Stimulated activated effector memory CD8-positive, alpha-beta T cell treated with anti-CD3 and anti-CD28 coated beads, Interleukin-12 subunit alpha, Interleukin-12 subunit beta, amount 100 ng/mL, for 72 hours (primary cell): ENCODE data around the gene TESK1.

Source experiments
- ATAC-seq: fragments of 150-1000 bp; cut with Tn5 transposase; 2 replicates; pipeline ENCODE4 v1.10.0; 2021
- DNase-seq, 2 donors: peaks; one replicate each; pipeline ENCODE4 v3.0.0; 2021 to 2022; ENCODE audit warnings: low spot score in 2 of 2
- H3K27ac Mint-ChIP-seq: one replicate; pipeline ENCODE4 v1.8.0; 2022; ENCODE audit warnings: mild to moderate bottlenecking, mixed read lengths
- H3K36me3 Mint-ChIP-seq: one replicate; pipeline ENCODE4 v1.8.0; 2022; ENCODE audit warnings: mild to moderate bottlenecking, mixed read lengths
- H3K4me1 Mint-ChIP-seq: one replicate; pipeline ENCODE4 v1.8.0; 2022; ENCODE audit warnings: mixed read lengths
- H3K4me3 Mint-ChIP-seq: one replicate; pipeline ENCODE4 v1.8.0; 2022; ENCODE audit warnings: mild to moderate bottlenecking, mixed read lengths
- H3K9me3 Mint-ChIP-seq: one replicate; pipeline ENCODE4 v1.8.0; 2022; ENCODE audit warnings: mixed read lengths

Gene TESK1, protein sequence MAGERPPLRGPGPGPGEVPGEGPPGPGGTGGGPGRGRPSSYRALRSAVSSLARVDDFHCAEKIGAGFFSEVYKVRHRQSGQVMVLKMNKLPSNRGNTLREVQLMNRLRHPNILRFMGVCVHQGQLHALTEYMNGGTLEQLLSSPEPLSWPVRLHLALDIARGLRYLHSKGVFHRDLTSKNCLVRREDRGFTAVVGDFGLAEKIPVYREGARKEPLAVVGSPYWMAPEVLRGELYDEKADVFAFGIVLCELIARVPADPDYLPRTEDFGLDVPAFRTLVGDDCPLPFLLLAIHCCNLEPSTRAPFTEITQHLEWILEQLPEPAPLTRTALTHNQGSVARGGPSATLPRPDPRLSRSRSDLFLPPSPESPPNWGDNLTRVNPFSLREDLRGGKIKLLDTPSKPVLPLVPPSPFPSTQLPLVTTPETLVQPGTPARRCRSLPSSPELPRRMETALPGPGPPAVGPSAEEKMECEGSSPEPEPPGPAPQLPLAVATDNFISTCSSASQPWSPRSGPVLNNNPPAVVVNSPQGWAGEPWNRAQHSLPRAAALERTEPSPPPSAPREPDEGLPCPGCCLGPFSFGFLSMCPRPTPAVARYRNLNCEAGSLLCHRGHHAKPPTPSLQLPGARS

DNA sequence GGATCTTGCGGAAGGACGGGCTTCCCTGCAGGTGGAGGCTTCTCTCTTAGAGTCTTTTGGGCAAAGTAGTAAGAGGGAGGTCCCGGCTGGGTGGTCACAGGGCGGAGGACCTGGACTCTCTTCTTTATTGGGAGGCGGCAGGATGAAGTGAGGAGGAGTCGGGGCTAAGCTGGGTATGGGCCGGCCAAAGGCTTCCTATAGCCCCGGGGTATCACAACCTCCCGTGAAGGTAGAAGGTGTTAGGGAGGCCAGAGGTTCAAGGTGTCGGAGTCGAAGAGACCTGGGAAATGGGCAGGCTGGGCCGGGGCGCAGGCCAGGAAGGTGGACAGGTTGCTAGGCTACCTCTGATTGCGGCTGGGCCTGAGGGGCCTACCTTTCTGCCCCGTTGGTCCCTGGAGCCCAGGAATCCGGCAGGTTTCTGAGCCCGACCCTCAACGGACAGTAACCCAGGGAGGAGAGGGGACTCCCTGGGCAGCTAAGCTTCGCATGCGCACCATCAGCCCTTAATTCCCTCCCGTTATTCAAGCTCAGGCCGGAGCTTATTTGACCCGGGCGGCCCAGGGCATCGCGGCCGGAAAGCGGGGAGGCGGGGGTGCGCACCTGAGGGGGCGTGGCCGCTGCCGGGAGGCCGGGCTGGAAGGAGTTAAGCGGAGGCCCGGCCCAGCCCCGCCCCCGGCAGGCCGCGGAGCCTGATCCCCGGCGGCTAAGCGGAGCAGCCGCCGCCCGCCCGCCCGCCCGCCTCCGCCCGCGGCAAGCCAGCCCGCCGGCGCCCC, at the start of gene TESK1:
Gene TESK1 (plus strand): TSS at position 685 of the 773 bp plus-strand sequence. CDS start 358 bp downstream, outside the sequence.
- no peaks in the 10 kb centered on the region for H3K9me3 Mint-ChIP-seq
- DNase-seq (peak; percentile 82 to 92), ATAC-seq (peak; percentile 62)
- H3K27ac Mint-ChIP-seq: peak within 1 kb of the TSS; percentile 98
- peaks cover 50% of the 10 kb centered on the region for H3K4me1 Mint-ChIP-seq
- H3K4me3 Mint-ChIP-seq: peak within 1 kb of the TSS; percentile 97
- H3K36me3 Mint-ChIP-seq: peaks cover 51% of the 10 kb centered on the region

DNA sequence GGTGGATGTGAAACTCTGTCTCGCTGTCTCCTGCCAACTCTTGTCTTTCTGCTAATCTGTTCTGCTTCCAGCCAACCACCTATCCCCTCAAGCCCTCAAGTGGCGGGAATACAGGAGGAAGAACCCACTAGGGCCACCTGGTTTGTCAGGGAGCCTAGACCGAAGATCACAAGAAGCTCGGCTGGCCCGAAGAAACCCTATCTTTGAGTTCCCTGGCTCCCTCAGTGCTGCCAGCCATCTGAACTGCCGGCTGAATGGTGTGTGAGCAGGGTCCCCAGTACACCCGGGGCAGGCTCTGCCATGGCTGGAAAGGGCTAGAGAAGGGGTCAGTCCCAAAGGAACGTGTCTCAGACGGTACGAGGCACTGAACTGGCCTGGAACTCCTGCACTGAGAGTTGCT, 49.2 kb upstream of the TESK1 start:
- ATAC-seq (no peak), DNase-seq (no peak)
- Mint-ChIP-seq H3K36me3 (no peaks in the 10 kb centered on the region), H3K4me1 (no peaks in the 10 kb centered on the region), H3K9me3 (no peaks in the 10 kb centered on the region), H3K27ac (peak overlapping the region; percentile 5), H3K4me3 (no peak overlapping the region)

DNA sequence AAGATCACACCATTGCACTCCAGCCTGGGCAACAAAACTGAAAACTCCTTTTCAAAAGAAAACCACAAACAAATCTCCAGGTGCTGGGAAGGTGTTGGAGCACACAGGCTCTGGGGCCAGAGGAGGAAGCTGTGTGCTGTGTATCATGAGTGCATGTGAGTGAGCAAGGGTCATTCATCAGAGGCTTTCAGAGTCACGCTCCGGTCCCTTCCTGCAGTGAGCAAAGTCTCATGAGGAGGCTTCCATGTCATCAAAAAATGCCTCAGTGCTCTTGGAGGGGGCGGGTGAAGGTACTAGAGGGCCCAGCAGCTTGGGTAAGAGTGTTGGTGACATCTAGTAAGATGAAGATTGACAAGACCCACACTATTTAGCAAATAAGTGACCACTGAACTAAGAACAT, 48.3 kb upstream of the TESK1 start:
- no peaks in the 10 kb centered on the region for H3K4me1 Mint-ChIP-seq
- no peak overlapping the region for H3K4me3 Mint-ChIP-seq
- H3K36me3 Mint-ChIP-seq: no peaks in the 10 kb centered on the region
- DNase-seq: no peak
- H3K27ac Mint-ChIP-seq: peak overlapping the region; percentile 5
- ATAC-seq: no peak
- H3K9me3 Mint-ChIP-seq: no peaks in the 10 kb centered on the region

DNA sequence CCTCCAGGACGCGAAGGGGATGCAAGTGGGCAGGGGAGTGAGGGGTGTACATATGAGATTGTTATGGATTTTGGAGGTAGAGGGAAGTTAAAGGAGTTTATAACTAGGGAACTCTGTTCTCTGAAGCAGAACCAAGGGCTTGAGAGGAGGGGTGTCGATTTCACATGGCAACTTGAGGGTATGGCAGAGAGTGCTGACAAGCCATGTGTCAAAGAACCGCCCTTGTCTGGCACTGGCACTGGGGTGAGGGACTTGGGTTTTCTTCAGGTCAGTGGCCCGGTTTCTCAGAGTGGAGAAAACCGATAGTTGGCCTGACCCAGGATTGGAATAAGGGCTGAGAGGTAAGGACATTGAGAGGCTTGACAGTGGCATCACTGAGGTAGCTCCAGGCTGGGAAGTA, 47.7 kb upstream of the TESK1 start:
- peak overlapping the region; percentile 5 for H3K27ac Mint-ChIP-seq
- no peak overlapping the region for H3K4me3 Mint-ChIP-seq
- no peaks in the 10 kb centered on the region for H3K36me3 Mint-ChIP-seq
- H3K4me1 Mint-ChIP-seq: no peaks in the 10 kb centered on the region
- ATAC-seq: no peak
- H3K9me3 Mint-ChIP-seq: no peaks in the 10 kb centered on the region
- no peak for DNase-seq

DNA sequence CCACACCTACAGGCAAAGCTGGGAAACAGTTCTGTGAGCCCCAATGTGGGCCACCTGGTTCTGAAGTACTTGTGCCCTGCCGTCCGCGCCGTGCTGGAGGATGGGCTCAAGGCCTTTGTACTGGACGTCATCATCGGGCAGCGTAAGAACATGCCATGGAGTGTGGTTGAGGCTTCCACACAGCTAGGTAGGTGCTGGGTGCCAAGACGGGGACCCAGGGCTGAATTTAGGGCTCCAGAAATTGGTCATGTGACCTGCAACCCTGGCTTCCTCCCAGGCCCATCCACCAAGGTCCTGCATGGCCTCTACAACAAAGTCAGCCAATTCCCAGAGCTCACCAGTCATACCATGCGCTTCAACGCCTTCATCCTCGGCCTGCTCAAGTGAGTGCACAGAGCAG, 46.9 kb upstream of the TESK1 start:
- Mint-ChIP-seq H3K36me3 (no peaks in the 10 kb centered on the region), H3K4me1 (no peaks in the 10 kb centered on the region)

DNA sequence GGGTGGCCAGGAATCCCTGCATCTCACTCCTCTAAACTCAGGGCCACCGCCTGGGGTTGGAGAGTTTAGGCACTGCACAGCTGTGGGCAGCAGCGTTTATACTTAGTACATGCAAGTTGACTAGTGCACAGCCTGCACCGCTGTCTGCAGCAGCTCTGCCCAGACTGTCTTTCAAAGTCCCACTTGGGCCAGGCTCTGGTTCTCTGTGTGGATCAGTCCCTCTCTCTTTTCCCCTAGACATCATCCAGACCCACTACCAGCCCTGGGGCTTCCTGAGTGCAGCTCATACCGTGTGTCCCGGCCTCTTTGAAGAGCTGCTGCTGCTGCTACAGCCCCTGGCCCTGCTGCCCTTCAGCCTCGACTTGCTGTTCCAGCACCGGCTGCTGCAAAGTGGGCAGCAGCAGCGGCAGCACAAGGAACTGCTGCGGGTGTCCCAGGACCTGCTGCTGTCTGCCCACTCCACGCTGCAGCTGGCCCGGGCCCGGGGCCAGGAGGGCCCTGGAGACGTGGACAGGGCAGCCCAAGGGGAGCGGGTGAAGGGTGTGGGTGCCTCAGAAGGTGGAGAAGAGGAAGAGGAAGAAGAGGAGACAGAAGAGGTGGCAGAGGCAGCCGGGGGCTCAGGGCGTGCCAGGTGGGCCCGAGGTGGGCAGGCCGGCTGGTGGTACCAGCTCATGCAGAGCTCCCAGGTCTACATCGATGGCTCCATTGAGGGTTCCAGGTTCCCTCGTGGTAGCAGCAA, 45.1 kb upstream of the TESK1 start:
- no peaks in the 10 kb centered on the region for H3K36me3 Mint-ChIP-seq
- DNase-seq (no peak), ATAC-seq (peak; percentile 12)
- H3K4me3 Mint-ChIP-seq: no peak overlapping the region
- H3K4me1 Mint-ChIP-seq: peaks cover 11% of the 10 kb centered on the region
- H3K9me3 Mint-ChIP-seq: no peaks in the 10 kb centered on the region
- H3K27ac Mint-ChIP-seq: no peak overlapping the region

More for the DNA sequence above, 46.9 kb upstream of the TESK1 start:
- H3K9me3 Mint-ChIP-seq: no peaks in the 10 kb centered on the region
- H3K27ac Mint-ChIP-seq: peak overlapping the region; percentile 48
- H3K4me3 Mint-ChIP-seq: no peak overlapping the region
- ATAC-seq (no peak), DNase-seq (no peak)

DNA sequence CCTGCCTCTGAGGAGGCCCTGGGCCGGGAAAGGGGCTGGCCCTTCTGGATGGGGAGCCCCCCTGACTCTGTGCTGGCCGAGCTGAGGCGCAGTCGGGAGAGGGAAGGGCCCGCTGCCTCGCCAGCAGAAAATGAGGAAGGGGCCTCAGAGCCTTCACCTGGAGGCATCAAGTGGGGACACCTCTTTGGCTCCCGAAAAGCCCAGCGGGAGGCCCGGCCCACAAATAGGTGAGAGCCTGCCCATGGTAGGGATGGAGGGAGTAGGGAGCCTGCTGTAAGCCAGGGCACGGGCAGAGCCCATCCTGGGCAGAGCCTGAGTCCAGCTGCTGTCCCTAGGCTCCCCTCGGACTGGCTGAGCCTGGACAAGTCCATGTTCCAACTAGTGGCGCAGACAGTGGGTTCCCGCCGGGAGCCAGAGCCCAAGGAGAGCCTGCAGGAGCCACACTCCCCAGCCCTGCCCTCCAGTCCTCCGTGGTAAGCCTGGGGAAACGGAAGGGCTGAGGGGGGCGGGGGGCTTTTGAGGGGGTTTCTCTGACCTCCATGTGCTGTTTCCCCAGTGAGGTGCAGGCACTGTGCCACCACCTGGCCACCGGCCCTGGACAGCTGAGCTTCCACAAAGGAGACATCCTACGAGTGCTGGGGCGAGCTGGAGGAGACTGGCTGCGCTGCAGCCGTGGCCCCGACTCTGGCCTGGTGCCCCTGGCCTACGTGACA, 44.3 kb upstream of the TESK1 start:
- H3K36me3 Mint-ChIP-seq: no peaks in the 10 kb centered on the region
- no peak for ATAC-seq
- peaks cover 12% of the 10 kb centered on the region for H3K4me1 Mint-ChIP-seq
- H3K9me3 Mint-ChIP-seq: no peaks in the 10 kb centered on the region
- no peak for DNase-seq
- no peak overlapping the region for H3K4me3 Mint-ChIP-seq
- no peak overlapping the region for H3K27ac Mint-ChIP-seq

DNA sequence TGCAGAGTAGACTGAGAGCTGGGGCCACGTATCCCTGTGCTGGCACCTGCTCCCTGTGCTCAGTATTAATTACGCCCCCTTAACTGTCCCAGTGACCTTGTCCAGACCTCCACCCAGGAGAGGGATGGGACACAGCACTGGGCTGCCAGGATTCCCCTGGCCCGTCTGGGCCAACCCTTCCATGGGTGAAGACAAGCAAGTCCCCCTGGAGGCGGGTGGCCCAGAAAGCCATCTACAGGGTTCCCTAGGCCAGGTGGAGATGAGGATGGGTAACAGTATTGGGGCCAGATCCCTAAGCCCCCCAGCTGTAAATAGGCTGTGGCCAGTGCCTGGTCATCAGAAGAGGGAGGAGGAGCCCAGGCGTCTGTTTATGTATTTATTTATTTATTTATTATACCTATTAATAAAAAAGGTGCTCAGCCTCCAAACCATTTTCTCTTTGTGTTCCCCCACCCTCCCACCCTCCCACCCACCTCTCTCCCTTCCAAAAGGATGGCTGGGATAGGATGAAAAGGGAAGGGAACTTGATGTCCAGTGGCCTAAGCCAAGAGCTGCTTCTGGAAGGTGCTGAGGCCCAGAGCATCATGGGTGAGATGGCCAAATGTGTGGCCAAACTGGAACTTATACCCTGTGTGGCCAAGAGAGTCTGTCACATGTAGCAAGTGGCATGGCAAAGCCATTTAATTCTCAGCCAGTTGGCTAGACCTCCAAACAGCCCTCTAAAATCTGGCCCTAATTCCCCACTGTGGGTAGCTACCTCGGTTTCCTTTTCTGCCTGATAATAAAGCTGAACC, 43.4 kb upstream of the TESK1 start:
- Mint-ChIP-seq H3K9me3 (no peaks in the 10 kb centered on the region), H3K4me3 (no peak overlapping the region), H3K4me1 (peaks cover 21% of the 10 kb centered on the region), H3K27ac (peak overlapping the region; percentile 21), H3K36me3 (no peaks in the 10 kb centered on the region)
- ATAC-seq (no peak), DNase-seq (no peak)

DNA sequence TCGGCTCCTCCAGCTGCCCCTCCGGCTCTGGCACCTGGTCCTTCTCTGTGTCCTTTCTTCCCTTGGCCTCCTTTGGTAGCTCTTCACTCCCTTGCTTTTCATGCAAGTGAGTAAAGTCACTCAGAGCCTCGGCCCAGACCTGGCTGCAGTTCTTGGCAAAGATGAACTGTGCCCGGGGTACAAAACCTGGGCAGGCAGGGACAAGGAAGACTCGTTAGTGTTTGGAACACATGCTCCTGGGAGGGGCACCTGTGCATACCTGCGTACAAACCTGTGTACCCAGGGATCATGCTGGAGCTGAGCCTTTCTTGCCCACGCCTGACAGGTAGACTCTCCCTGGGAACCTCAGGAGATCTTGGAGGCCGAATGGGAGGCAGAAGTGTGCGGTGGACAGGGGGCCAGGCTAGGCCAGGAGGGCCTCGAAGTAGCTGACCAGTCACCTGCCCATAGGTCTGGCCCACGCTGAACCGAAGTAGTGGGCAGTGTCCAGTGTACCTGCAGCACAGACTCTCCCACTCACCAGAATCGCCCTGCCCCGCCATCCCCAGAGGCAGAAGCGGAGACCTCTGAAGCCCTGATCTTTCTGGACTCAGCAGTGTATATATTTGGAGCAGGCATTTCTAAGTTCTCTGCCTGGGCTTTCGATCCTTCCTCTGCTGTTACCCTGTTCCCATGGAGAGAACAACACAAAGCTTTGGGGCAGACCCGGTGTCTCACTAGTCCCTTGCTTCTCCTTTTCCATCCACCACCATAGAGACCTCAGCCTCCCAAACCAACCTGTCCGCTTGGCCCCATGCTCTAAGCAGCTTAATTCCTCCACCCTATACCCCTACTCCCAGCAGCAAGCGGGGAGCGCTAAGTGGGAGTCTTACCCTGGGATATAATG, 41.9 kb upstream of the TESK1 start:
- no peak for ATAC-seq
- H3K4me3 Mint-ChIP-seq: peak overlapping the region; percentile 49
- DNase-seq: no peak
- H3K4me1 Mint-ChIP-seq: peaks cover 25% of the 10 kb centered on the region
- H3K27ac Mint-ChIP-seq: peak overlapping the region; percentile 73
- no peaks in the 10 kb centered on the region for H3K36me3 Mint-ChIP-seq
- no peaks in the 10 kb centered on the region for H3K9me3 Mint-ChIP-seq

DNA sequence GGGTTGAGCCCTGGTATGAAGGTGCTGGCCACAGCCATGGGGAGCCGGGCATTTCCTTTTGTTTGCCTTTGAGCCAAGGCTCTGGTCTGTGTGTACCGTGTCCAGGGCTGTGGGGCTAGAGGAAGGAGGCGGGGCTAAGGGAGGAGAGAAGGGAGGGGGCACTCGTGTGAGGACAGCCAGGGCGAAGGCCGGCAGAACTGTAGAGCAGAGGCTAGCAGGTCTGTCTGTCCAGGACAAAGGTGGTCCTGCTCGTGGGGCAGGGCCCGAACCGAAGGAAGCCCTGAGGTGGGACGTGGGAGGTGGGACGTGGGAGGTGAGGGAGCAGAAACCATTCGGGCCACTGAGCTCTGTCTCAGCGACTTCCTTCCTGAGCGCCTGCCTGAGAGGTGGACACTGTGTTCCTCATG, 41.3 kb upstream of the TESK1 start:
- DNase-seq (no peak), ATAC-seq (no peak)
- Mint-ChIP-seq H3K9me3 (no peaks in the 10 kb centered on the region), H3K4me1 (peaks cover 25% of the 10 kb centered on the region), H3K36me3 (no peaks in the 10 kb centered on the region), H3K4me3 (peak overlapping the region; percentile 49), H3K27ac (peak overlapping the region; percentile 73)

DNA sequence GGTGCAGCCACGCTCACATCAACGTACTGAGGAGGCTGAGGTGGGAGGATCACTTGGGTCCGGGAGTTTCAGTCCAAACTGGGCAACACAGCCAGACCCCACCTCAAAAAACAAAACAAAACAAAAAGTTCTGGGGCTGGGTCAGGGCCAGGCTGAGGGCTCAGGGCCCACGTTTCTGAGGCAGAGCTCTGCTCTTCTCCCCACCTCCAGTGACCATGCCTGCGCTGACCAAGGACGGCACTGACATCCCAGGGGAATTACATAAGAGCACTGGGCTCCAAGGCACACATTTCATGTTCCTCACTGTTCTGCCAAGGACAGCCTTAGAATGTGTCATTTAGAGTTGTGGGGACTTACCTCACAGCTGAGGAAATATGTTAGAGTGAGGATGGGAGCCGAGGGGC, 40.4 kb upstream of the TESK1 start:
- no peak for ATAC-seq
- no peak overlapping the region for H3K4me3 Mint-ChIP-seq
- no peaks in the 10 kb centered on the region for H3K36me3 Mint-ChIP-seq
- no peak overlapping the region for H3K27ac Mint-ChIP-seq
- H3K4me1 Mint-ChIP-seq: peaks cover 31% of the 10 kb centered on the region
- no peaks in the 10 kb centered on the region for H3K9me3 Mint-ChIP-seq
- DNase-seq: no peak

DNA sequence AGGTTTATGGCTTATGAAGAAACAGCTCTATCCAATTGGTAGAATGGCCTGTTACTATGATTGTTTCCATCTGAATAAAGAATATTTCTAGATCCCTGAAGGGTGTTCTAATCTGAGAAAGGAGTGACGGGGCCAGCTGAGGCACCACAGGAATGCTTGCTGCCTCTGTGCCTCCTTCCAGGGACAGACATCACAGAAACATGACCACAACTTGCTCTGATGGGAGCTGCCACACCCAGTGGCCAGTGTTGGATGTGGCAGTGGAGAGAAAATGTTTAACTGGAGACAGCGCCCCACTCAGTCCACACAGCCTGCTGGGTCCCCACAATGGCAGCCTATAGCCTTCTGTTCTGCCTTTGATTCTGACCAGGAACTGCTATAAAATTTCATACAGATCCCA, 38.6 kb upstream of the TESK1 start:
- peaks cover 44% of the 10 kb centered on the region for H3K4me1 Mint-ChIP-seq
- H3K27ac Mint-ChIP-seq: no peak overlapping the region
- no peaks in the 10 kb centered on the region for H3K9me3 Mint-ChIP-seq
- H3K36me3 Mint-ChIP-seq: peaks cover 7% of the 10 kb centered on the region
- DNase-seq (no peak), ATAC-seq (no peak)
- no peak overlapping the region for H3K4me3 Mint-ChIP-seq

DNA sequence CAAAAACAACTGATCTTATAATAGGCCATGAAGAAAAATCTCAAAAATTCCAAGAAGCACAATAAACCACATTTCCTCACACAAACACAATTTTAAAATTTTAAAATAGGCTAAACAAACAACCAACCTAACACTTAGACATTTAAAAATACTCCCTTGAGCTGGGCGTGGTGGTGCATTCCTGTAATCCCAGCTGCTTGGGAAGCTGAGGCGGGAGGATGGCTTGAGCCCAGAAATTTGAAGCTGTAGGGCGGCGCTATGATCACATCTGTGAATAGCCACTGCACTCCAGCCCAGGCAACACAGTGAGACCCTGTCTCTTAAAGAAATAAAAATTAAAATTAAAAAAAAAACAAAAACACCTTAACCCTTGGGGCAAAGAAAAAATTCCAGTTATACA, 36.9 kb upstream of the TESK1 start:
- no peak for DNase-seq
- no peak overlapping the region for H3K4me3 Mint-ChIP-seq
- no peak overlapping the region for H3K27ac Mint-ChIP-seq
- H3K4me1 Mint-ChIP-seq: peaks cover 59% of the 10 kb centered on the region
- H3K9me3 Mint-ChIP-seq: no peaks in the 10 kb centered on the region
- no peak for ATAC-seq
- H3K36me3 Mint-ChIP-seq: peaks cover 7% of the 10 kb centered on the region
